ENCODE results near the gene G6PD. TPM values are rescaled to one million over a fixed set of nuclear protein-coding genes. Genes with fewer than 3 reads are reported as not detected.

The G6PD gene
- total RNA-seq, 1 donor from 2014 or later: 55.8 TPM

Other genes starting within 250 kb of the G6PD start
- gene FLNA, start 172.2 kb downstream of the G6PD start, total RNA-seq: 1,336 to 1,412 TPM (median 1,356 TPM) in 3 replicates
- gene EMD, start 167.6 kb downstream of the G6PD start, total RNA-seq: 71.4 to 76.3 TPM (median 71.9 TPM) in 3 replicates
- 2,969 to 3,108 TPM (median 3,066 TPM) in 3 replicates for gene RPL10, start 148.5 kb downstream of the G6PD start, total RNA-seq
- 18.5 to 19.4 TPM (median 18.6 TPM) in 3 replicates for gene DNASE1L1, start 137.6 kb downstream of the G6PD start, total RNA-seq
- gene TAFAZZIN, start 135.3 kb downstream of the G6PD start, total RNA-seq: 36.7 to 40.8 TPM (median 40.3 TPM) in 3 replicates
- 77.6 to 78.2 TPM (median 78.2 TPM) in 3 replicates for gene ATP6AP1, start 118.2 kb downstream of the G6PD start, total RNA-seq
- 142 to 150 TPM (median 144 TPM) in 3 replicates for gene GDI1, start 109.7 kb downstream of the G6PD start, total RNA-seq
- 52.5 to 57.6 TPM (median 54.1 TPM) in 3 replicates for gene FAM50A, start 102.7 kb downstream of the G6PD start, total RNA-seq
- 126 to 133 TPM (median 128 TPM) in 3 replicates for gene PLXNA3, start 88.6 kb downstream of the G6PD start, total RNA-seq
- 15.3 to 16.5 TPM (median 15.8 TPM) in 3 replicates for gene LAGE3, start 67.6 kb downstream of the G6PD start, total RNA-seq
- gene UBL4A, start 60.2 kb downstream of the G6PD start, total RNA-seq: 28.4 to 29.3 TPM (median 29.2 TPM) in 3 replicates
- 30.1 to 30.8 TPM (median 30.2 TPM) in 3 replicates for gene SLC10A3, start 56.2 kb downstream of the G6PD start, total RNA-seq
- 39.1 to 42.9 TPM (median 41.1 TPM) in 3 replicates for gene FAM3A, start 30.6 kb downstream of the G6PD start, total RNA-seq
- gene IKBKG, start 774 bp upstream of the G6PD start, total RNA-seq: 19.1 to 20.6 TPM (median 19.1 TPM) in 3 replicates
- gene CTAG1A, start 38.3 kb upstream of the G6PD start, total RNA-seq: not detected in 3 replicates
- not detected in 3 replicates for gene CTAG1B, start 72.4 kb upstream of the G6PD start, total RNA-seq
- gene CTAG2, start 106.7 kb upstream of the G6PD start, total RNA-seq: not detected in 3 replicates
- gene GAB3, start 204.2 kb upstream of the G6PD start, total RNA-seq: 0.29 to 0.67 TPM (median 0.38 TPM) in 3 replicates
- gene DKC1, start 216.0 kb upstream of the G6PD start, total RNA-seq: 61.4 to 66.2 TPM (median 64.2 TPM) in 3 replicates

Measured in mesothelial cell of epicardium (in vitro differentiated cells).